H1 (cell line): ENCODE measurements around the gene CCDC102A. TPM values are rescaled to one million over a fixed set of nuclear protein-coding genes. Genes with fewer than 3 reads are reported as not detected.

Experiments
- CTCF ChIA-PET: fragments of 300-600 bp; sonication (Branson Sonifier 250); formaldehyde crosslinking; loops from one replicate; lab custom pipeline; 2021; ENCODE audit not compliant: partially characterized antibody; lab: Charles Lee
- POLR2A ChIA-PET: fragments of 300-600 bp; sonication (Branson Sonifier 250); formaldehyde crosslinking; loops from one replicate; lab custom pipeline; 2021; ENCODE audit warnings: inconsistent platforms; ENCODE audit not compliant: partially characterized antibody; lab: Charles Lee
- DNase-seq, 2 experiments: peaks; one replicate each; pipeline versions ENCODE4 v3.0.0 to v3.0.0-alpha.2; 2010 to 2022; ENCODE audit warnings: low spot score in 2 of 2, low read depth in 1 of 2, mixed read lengths in 1 of 2
- FAIRE-seq: peaks from 2 replicates; lab custom pipeline; 2011; peaks lifted over from hg19 to GRCh38; lab: Jason Lieb, UNC
- H2AFZ ChIP-seq: 2 replicates; pipeline ENCODE4 v1.8.1; 2012; ENCODE audit warnings: low read length, inconsistent platforms
- H2AK5ac ChIP-seq: 2 replicates; pipeline ENCODE4 v1.6.1; 2013; ENCODE audit warnings: low read depth, low read length
- H2BK120ac ChIP-seq: replicated peaks from 2 replicates; pipeline ENCODE3; 2013; ENCODE audit warnings: low read depth, low read length, inconsistent platforms
- H2BK12ac ChIP-seq: 2 replicates; pipeline ENCODE4 v1.6.1; 2013; ENCODE audit warnings: low read depth, low read length
- H2BK15ac ChIP-seq: 2 replicates; pipeline ENCODE4 v1.6.1; 2013; ENCODE audit warnings: low read length
- H2BK20ac ChIP-seq: 2 replicates; pipeline ENCODE4 v1.6.1; 2013; ENCODE audit warnings: low read length
- H2BK5ac ChIP-seq: 2 replicates; pipeline ENCODE4 v1.6.1; 2013; ENCODE audit warnings: low read depth, low read length
- H3K14ac ChIP-seq: 2 replicates; pipeline ENCODE4 v1.6.1; 2013; ENCODE audit warnings: inconsistent platforms; ENCODE audit not compliant: insufficient read length
- H3K18ac ChIP-seq: 2 replicates; pipeline ENCODE4 v1.6.1; 2013; ENCODE audit warnings: low read length; ENCODE audit errors: extremely low read depth
- H3K23ac ChIP-seq: 2 replicates; pipeline ENCODE4 v1.6.1; 2013; ENCODE audit warnings: inconsistent platforms; ENCODE audit not compliant: insufficient read length
- H3K23me2 ChIP-seq: 2 replicates; pipeline ENCODE4 v1.6.1; 2013; ENCODE audit warnings: low read depth, low read length
- H3K27ac ChIP-seq: 2 replicates; pipeline ENCODE4 v1.6.1; 2011; ENCODE audit warnings: low read depth, low read length, inconsistent platforms
- H3K27me3 ChIP-seq, 4 experiments: replicated peaks in 1 of 4; 1 replicate in 1 of 4; 2 replicates in 3 of 4; pipeline versions ENCODE4 v1.6.1 to v1.8.1; 2011 to 2013; ENCODE audit warnings: low read length in 3 of 4, mild to moderate bottlenecking in 3 of 4, inconsistent platforms in 2 of 4, mixed read lengths in 2 of 4, moderate library complexity in 1 of 4; ENCODE audit not compliant: control insufficient read depth in 3 of 4, insufficient read depth in 3 of 4; ENCODE audit errors: extremely low read depth in 1 of 4
- H3K36me3 ChIP-seq, 4 experiments: 2 replicates each; pipeline versions ENCODE4 v1.6.1 to v1.8.1; 2011 to 2013; ENCODE audit warnings: mild to moderate bottlenecking in 4 of 4, low read length in 3 of 4, moderate library complexity in 2 of 4, control low read depth in 1 of 4, inconsistent platforms in 1 of 4; ENCODE audit not compliant: insufficient read depth in 4 of 4, control insufficient read depth in 2 of 4
- H3K4ac ChIP-seq: replicated peaks from 2 replicates; pipeline ENCODE3; 2013; ENCODE audit warnings: low read length, low read depth, mixed read lengths, inconsistent platforms; ENCODE audit not compliant: insufficient read length
- H3K4me1 ChIP-seq, 4 experiments: replicated peaks in 1 of 4; 1 replicate in 1 of 4; 2 replicates in 3 of 4; pipeline versions ENCODE4 v1.6.1 to v1.8.1; 2011 to 2013; ENCODE audit warnings: low read length in 3 of 4, inconsistent platforms in 2 of 4, mixed read lengths in 1 of 4; ENCODE audit not compliant: insufficient read depth in 4 of 4, control insufficient read depth in 3 of 4
- H3K4me2 ChIP-seq, 2 experiments: 2 replicates each; pipeline versions ENCODE4 v1.6.1 to v1.8.1; 2011 to 2013; ENCODE audit warnings: low read depth in 2 of 2, low read length in 2 of 2, control low read depth in 1 of 2, inconsistent platforms in 1 of 2, mild to moderate bottlenecking in 1 of 2; ENCODE audit not compliant: insufficient read depth in 1 of 2
- H3K4me3 ChIP-seq, 4 experiments: fragments of 200-600, 300-600 bp in 1 of 4; sonication (generic), shearing (Covaris generic), sonication (Bioruptor Twin) in 1 of 4; 2 replicates each; pipeline versions ENCODE4 v1.5.1 to v1.8.1; 2011 to 2016; ENCODE audit warnings: low read length in 4 of 4, low read depth in 3 of 4, control low read depth in 2 of 4, inconsistent platforms in 2 of 4, mild to moderate bottlenecking in 2 of 4, mixed read lengths in 1 of 4, moderate library complexity in 1 of 4; ENCODE audit not compliant: insufficient read depth in 2 of 4; ENCODE audit errors: extremely low read depth in 1 of 4
- H3K56ac ChIP-seq: replicated peaks from 2 replicates; pipeline ENCODE3; 2013; ENCODE audit warnings: low read depth, mild to moderate bottlenecking, mixed read lengths, low read length, inconsistent platforms; ENCODE audit not compliant: insufficient read length
- H3K79me1 ChIP-seq: 2 replicates; pipeline ENCODE4 v1.6.1; 2013; ENCODE audit warnings: low read depth, low read length, control low read depth
- H3K79me2 ChIP-seq, 2 experiments: 2 replicates each; pipeline versions ENCODE4 v1.6.1 to v1.8.1; 2012 to 2013; ENCODE audit warnings: low read length in 2 of 2, mild to moderate bottlenecking in 2 of 2, inconsistent platforms in 1 of 2; ENCODE audit not compliant: insufficient read depth in 2 of 2, control insufficient read depth in 1 of 2
- H3K9ac ChIP-seq, 4 experiments: replicated peaks in 1 of 4; 1 replicate in 1 of 4; 2 replicates in 3 of 4; pipeline versions ENCODE4 v1.6.1 to v1.8.1; 2011 to 2013; ENCODE audit warnings: low read depth in 3 of 4, low read length in 3 of 4, control low read depth in 2 of 4, mild to moderate bottlenecking in 2 of 4, moderate library complexity in 2 of 4, inconsistent platforms in 1 of 4; ENCODE audit errors: extremely low read depth in 1 of 4
- H3K9me3 ChIP-seq, 2 experiments: 2 replicates each; pipeline versions ENCODE4 v1.6.1 to v1.8.1; 2012 to 2013; ENCODE audit warnings: mild to moderate bottlenecking in 2 of 2, moderate library complexity in 2 of 2, control low read depth in 1 of 2, inconsistent platforms in 1 of 2, low read depth in 1 of 2, low read length in 1 of 2, mixed read lengths in 1 of 2; ENCODE audit not compliant: insufficient read depth in 2 of 2
- H4K20me1 ChIP-seq, 2 experiments: replicated peaks in 1 of 2; 2 replicates each; pipeline versions ENCODE3 to v1.8.1; 2011 to 2013; ENCODE audit warnings: inconsistent platforms in 2 of 2, low read length in 2 of 2, mild to moderate bottlenecking in 1 of 2; ENCODE audit not compliant: insufficient read depth in 2 of 2, control insufficient read depth in 1 of 2
- H4K5ac ChIP-seq: 2 replicates; pipeline ENCODE4 v1.6.1; 2013; ENCODE audit warnings: low read length, low read depth, mixed read lengths, inconsistent platforms; ENCODE audit not compliant: insufficient read length
- H4K8ac ChIP-seq: 2 replicates; pipeline ENCODE4 v1.8.0; 2013; ENCODE audit warnings: mild to moderate bottlenecking, moderate library complexity, low read length, inconsistent platforms; ENCODE audit not compliant: insufficient read depth; ENCODE audit errors: extremely low read depth
- H4K91ac ChIP-seq: replicated peaks from 2 replicates; pipeline ENCODE3; 2013; ENCODE audit warnings: low read length, mixed read lengths, inconsistent platforms; ENCODE audit not compliant: insufficient read length
- ASH2L ChIP-seq: fragments of 200-600, 300-600 bp; sonication (generic); IDR thresholded peaks from one replicate; pipeline ENCODE4 v1.7.1; 2017; ENCODE audit warnings: low read length
- BRCA1 ChIP-seq: IDR thresholded peaks from 2 replicates; pipeline ENCODE4 v1.6.1; 2012; ENCODE audit warnings: low read depth, low read length, improper control_type of control experiment
- CBX8 ChIP-seq: fragments of 300-800, 300-1000 bp; sonication (generic); IDR thresholded peaks from 2 replicates; pipeline ENCODE4 v1.7.1; 2016; ENCODE audit warnings: low read depth, low read length, borderline replicate concordance
- KDM5A ChIP-seq: fragments of 200-600 bp; IDR thresholded peaks from 2 replicates; pipeline ENCODE4 v1.7.1; 2012; ENCODE audit warnings: mild to moderate bottlenecking, low read length, inconsistent platforms, mixed read lengths
- MAX ChIP-seq: IDR thresholded peaks from 2 replicates; pipeline ENCODE4 v1.6.1; 2012; ENCODE audit warnings: inconsistent platforms
- POLR2A ChIP-seq, 2 experiments: IDR thresholded peaks; 1 replicate in 1 of 2; 2 replicates in 1 of 2; pipeline ENCODE4 v1.6.1; 2011; ENCODE audit warnings: low read depth in 2 of 2, low read length in 2 of 2, mild to moderate bottlenecking in 2 of 2; ENCODE audit errors: control extremely low read depth in 1 of 2
- RAD21 ChIP-seq, 2 experiments: IDR thresholded peaks in 1 of 2; conservative IDR thresholded peaks in 1 of 2; 2 replicates each; pipeline ENCODE4 v1.6.1; 2011; ENCODE audit warnings: low read depth in 2 of 2, low read length in 2 of 2, improper control_type of control experiment in 1 of 2, inconsistent platforms in 1 of 2, mild to moderate bottlenecking in 1 of 2, moderate library complexity in 1 of 2
- SP1 ChIP-seq: IDR thresholded peaks from 2 replicates; pipeline ENCODE4 v1.6.1; 2011; ENCODE audit warnings: low read depth, low read length
- SP2 ChIP-seq: IDR thresholded peaks from 2 replicates; pipeline ENCODE4 v1.6.1; 2012; ENCODE audit warnings: mild to moderate bottlenecking, low read length, inconsistent platforms
- SP4 ChIP-seq: IDR thresholded peaks from 2 replicates; pipeline ENCODE4 v1.6.1; 2012; ENCODE audit warnings: low read length, inconsistent platforms
- TAF1 ChIP-seq: IDR thresholded peaks from 2 replicates; pipeline ENCODE4 v1.6.1; 2011; ENCODE audit warnings: mild to moderate bottlenecking, low read depth, low read length
- TBP ChIP-seq: IDR thresholded peaks from 2 replicates; pipeline ENCODE4 v1.6.1; 2011; ENCODE audit warnings: low read depth, low read length, improper control_type of control experiment
- TEAD4 ChIP-seq: IDR thresholded peaks from 2 replicates; pipeline ENCODE4 v1.6.1; 2012; ENCODE audit warnings: low read depth, low read length, inconsistent platforms, mixed read lengths
- WGBS, 2 experiments: shearing (Covaris generic) in 1 of 2; methylation state at CpG; one replicate each; pipeline versions ENCODE4 v1.1.6 to v1.1.7; 2013 to 2015; ENCODE audit warnings: low lambda C conversion rate in 2 of 2, mixed read lengths in 2 of 2, inconsistent platforms in 1 of 2, low coverage in 1 of 2, missing lambda C conversion rate in 1 of 2; ENCODE audit not compliant: insufficient replicate concordance in 2 of 2, insufficient coverage in 1 of 2, insufficient read length in 1 of 2; ENCODE audit errors: extremely low coverage in 1 of 2, missing lambda C conversion rate in 1 of 2; 5-methylcytosine and 5-hydroxymethylcytosine counted together
- polyA plus RNA-seq, 7 experiments: library from polyadenylated mRNA; depleted of rRNA in 3 of 7; stranded (reverse) in 5 of 7; unstranded in 2 of 7; fragments of >200 nt in 5 of 7; fragments of 200-250 nt in 2 of 7; gene quantifications; 1 replicate in 5 of 7; 2 replicates in 1 of 7; 4 replicates in 1 of 7; pipeline versions ENCODE4 v1.2.1 to v1.2.3, GENCODE V29; 2011 to 2013; ENCODE audit warnings: missing spikeins in 2 of 7, mixed read lengths in 2 of 7
- total RNA-seq: library from RNA; stranded (reverse); fragmentation: NEBNext Ultra II Directional; extraction: Animal tissue kit (Norgen Biotek cat#: 25700); gene quantifications from 2 replicates; pipeline ENCODE4 v1.2.1, GENCODE V29; 2021

The CCDC102A gene
- total and polyA plus RNA-seq, 2 of the 8 experiments (the other 6 are each of a cell fraction or from before 2014, with no cell fraction given): 4.0 to 7.5 TPM

GRCh38 chr16:57513371-57514102 is 22.8 kb downstream of the CCDC102A start:
- H4K8ac ChIP-seq: no peak overlapping the region
- no peaks in the 10 kb centered on the region for H3K23me2 ChIP-seq
- CTCF ChIA-PET: interaction anchor here (0.7 to 2.8 kb wide), 6 partner anchors 26 to 95 kb away, joined by 3 to 17 read pairs (median 6); partner anchors contain the start of gene POLR2C
- peaks cover 0 to 3% (median 1%) of the 10 kb centered on the region in 4 experiments; a peak in 2 of 7 replicates for H3K4me1 ChIP-seq
- H3K14ac ChIP-seq: no peak overlapping the region
- no peak overlapping the region for H2BK120ac ChIP-seq
- WGBS, 2 experiments: 83% methylated on average over 14 of the region's 14 CpGs; no CpG with 5 or more reads in 1 of the 2 experiments
- no peaks in the 10 kb centered on the region; a peak in 1 of 8 replicates for H3K36me3 ChIP-seq
- no peak overlapping the region for H3K56ac ChIP-seq
- no peak overlapping the region for H2BK20ac ChIP-seq
- H3K9me3 ChIP-seq: no peaks in the 10 kb centered on the region
- no peak overlapping the region for H3K18ac ChIP-seq
- H2BK15ac ChIP-seq: no peak overlapping the region
- no peak overlapping the region for H2AK5ac ChIP-seq
- H4K5ac ChIP-seq: no peak overlapping the region
- H3K23ac ChIP-seq: no peak overlapping the region
- H3K27me3 ChIP-seq: no peaks in the 10 kb centered on the region
- DNase-seq (no peak), FAIRE-seq (no peak)
- H3K79me2 ChIP-seq: no peaks in the 10 kb centered on the region
- H4K91ac ChIP-seq: no peak overlapping the region
- no peak overlapping the region for H2AFZ ChIP-seq
- H3K79me1 ChIP-seq: no peaks in the 10 kb centered on the region
- no peak overlapping the region for H3K27ac ChIP-seq
- H3K9ac ChIP-seq: no peak overlapping the region
- POLR2A ChIA-PET: interaction anchor here (1.2 to 1.5 kb wide), 3 partner anchors 15 to 51 kb away, joined by 3 to 5 read pairs (median 4); partner anchors contain the start of genes CCDC102A and POLR2C
- H3K4me2 ChIP-seq: no peak overlapping the region
- H2BK5ac ChIP-seq: no peak overlapping the region
- peaks cover 0 to 1% of the 10 kb centered on the region in 2 experiments for H4K20me1 ChIP-seq
- H3K4ac ChIP-seq: no peak overlapping the region
- H3K4me3 ChIP-seq: no peak overlapping the region
- no peak overlapping the region for H2BK12ac ChIP-seq
- TF ChIP-seq TAF1 (no peak), ASH2L (no peak), SP4 (no peak), KDM5A (no peak), BRCA1 (no peak), SP2 (no peak), TBP (no peak), TEAD4 (no peak), SP1 (no peak), POLR2A (IDR thresholded peaks at IDR 0.05; ENCODE audit: control extremely low read depth in 1 of 2, low read depth in 2 of 2, low read length in 2 of 2) (no peak), MAX (no peak), RAD21 (IDR thresholded peaks at IDR 0.05 in 1 of 2, conservative IDR thresholded peaks at IDR 0.05 in 1 of 2; ENCODE audit: low read depth in 2 of 2, low read length in 2 of 2) (no peak), CBX8 (no peak)
